GM23338 (cell line): ENCODE data around the gene PMM1. TPM values are rescaled to one million over a fixed set of nuclear protein-coding genes. Genes with fewer than 3 reads are reported as not detected.

Source experiments
- ATAC-seq: fragments of 200-7000 bp; cut with Tn5 transposase; 3 replicates; pipeline ENCODE4 v1.9.1; 2020
- DNase-seq: peaks from one replicate; pipeline ENCODE4 v3.0.0-alpha.2; 2015; ENCODE audit warnings: low spot score
- H2AFZ ChIP-seq: fragments of 200-600 bp; sonication (generic); 2 replicates; pipeline ENCODE4 v1.8.0; 2016; ENCODE audit warnings: antibody characterized with exemption, mild to moderate bottlenecking, moderate library complexity
- H3F3A ChIP-seq: fragments of 200-600 bp; sonication (generic); replicated peaks from 2 replicates; pipeline ENCODE4 v1.8.0; 2017; ENCODE audit warnings: antibody characterized with exemption, mixed run types, low read depth
- H3K27ac ChIP-seq: fragments of 200-600 bp; sonication (generic); 2 replicates; pipeline ENCODE4 v1.6.1; 2016; ENCODE audit warnings: low read depth
- H3K27me3 ChIP-seq: fragments of 200-600 bp; sonication (generic); 2 replicates; pipeline ENCODE4 v1.8.0; 2016; ENCODE audit warnings: mild to moderate bottlenecking, mixed run types, moderate library complexity; ENCODE audit not compliant: insufficient read depth
- H3K36me3 ChIP-seq: fragments of 200-600 bp; sonication (generic); 2 replicates; pipeline ENCODE4 v1.8.0; 2016; ENCODE audit warnings: mild to moderate bottlenecking; ENCODE audit not compliant: insufficient read depth
- H3K4me1 ChIP-seq: fragments of 200-600 bp; sonication (generic); 2 replicates; pipeline ENCODE4 v1.8.0; 2016; ENCODE audit warnings: mild to moderate bottlenecking, moderate library complexity; ENCODE audit not compliant: insufficient read depth
- H3K4me2 ChIP-seq: fragments of 200-600 bp; sonication (generic); 2 replicates; pipeline ENCODE4 v1.7.1; 2017; ENCODE audit warnings: mixed run types
- H3K4me3 ChIP-seq: fragments of 200-600 bp; sonication (generic); 2 replicates; pipeline ENCODE4 v1.6.1; 2016; ENCODE audit warnings: mixed run types
- H3K79me2 ChIP-seq: fragments of 200-600 bp; sonication (generic); replicated peaks from 2 replicates; pipeline ENCODE4 v1.8.0; 2017; ENCODE audit warnings: mild to moderate bottlenecking; ENCODE audit not compliant: insufficient read depth
- H3K9me2 ChIP-seq: fragments of 200-600 bp; sonication (generic); 2 replicates; pipeline ENCODE4 v1.8.0; 2017; ENCODE audit not compliant: insufficient read depth
- H4K20me1 ChIP-seq: fragments of 200-600 bp; sonication (generic); replicated peaks from 2 replicates; pipeline ENCODE4 v1.8.0; 2017; ENCODE audit warnings: mild to moderate bottlenecking; ENCODE audit not compliant: insufficient read depth
- H3K27ac Mint-ChIP-seq: 2 replicates; pipeline ENCODE4 v1.8.0; 2020; ENCODE audit warnings: inconsistent platforms, mild to moderate bottlenecking, moderate library complexity, mixed read lengths
- H3K27me3 Mint-ChIP-seq: 3 replicates; pipeline ENCODE4 v1.8.0; 2022; ENCODE audit warnings: low read depth, mild to moderate bottlenecking, moderate library complexity, mixed read lengths, inconsistent platforms; ENCODE audit not compliant: insufficient read depth, poor library complexity
- H3K36me3 Mint-ChIP-seq: 3 replicates; pipeline ENCODE4 v1.8.0; 2021; ENCODE audit warnings: low read depth, mild to moderate bottlenecking, inconsistent platforms, moderate library complexity, mixed read lengths
- H3K4me1 Mint-ChIP-seq: 3 replicates; pipeline ENCODE4 v1.8.0; 2020; ENCODE audit warnings: mild to moderate bottlenecking, inconsistent platforms, mixed read lengths
- H3K4me3 Mint-ChIP-seq: 3 replicates; pipeline ENCODE4 v1.8.0; 2021; ENCODE audit warnings: moderate library complexity, mild to moderate bottlenecking, inconsistent platforms, mixed read lengths
- H3K9me3 Mint-ChIP-seq: 3 replicates; pipeline ENCODE4 v1.8.0; 2020; ENCODE audit warnings: moderate library complexity, mild to moderate bottlenecking, inconsistent platforms, mixed read lengths
- CREB1 ChIP-seq: fragments of 250-450 bp; sonication (Bioruptor Pico); IDR thresholded peaks from 2 replicates; pipeline ENCODE4 v1.5.0; 2020; ENCODE audit warnings: low read depth, mild to moderate bottlenecking, moderate library complexity
- CTCF ChIP-seq, 2 experiments: fragments of 200-600 bp in 1 of 2; sonication (generic) in 1 of 2; conservative IDR thresholded peaks; 2 replicates each; pipeline versions ENCODE4 v1.5.1 to v1.6.1; 2016 to 2017; ENCODE audit warnings: antibody characterized with exemption in 2 of 2, low read depth in 2 of 2, mild to moderate bottlenecking in 2 of 2, moderate library complexity in 1 of 2
- ETS1 ChIP-seq: IDR thresholded peaks from 2 replicates; pipeline ENCODE4 v1.6.1; 2016; ENCODE audit warnings: antibody characterized with exemption
- EZH2 ChIP-seq: fragments of 200-600 bp; sonication (generic); IDR thresholded peaks from one replicate; pipeline ENCODE4 v1.8.0; 2017; ENCODE audit warnings: antibody characterized with exemption, mild to moderate bottlenecking, low read depth; ENCODE audit not compliant: unreplicated experiment
- EZH2phosphoT487 ChIP-seq: fragments of 200-600 bp; sonication (generic); IDR thresholded peaks from one replicate; pipeline ENCODE4 v1.8.1; 2018; ENCODE audit warnings: antibody characterized with exemption; ENCODE audit not compliant: unreplicated experiment
- JUNB ChIP-seq: IDR thresholded peaks from one replicate; pipeline ENCODE4 v1.6.1; 2016; ENCODE audit warnings: antibody characterized with exemption; ENCODE audit not compliant: unreplicated experiment
- NANOG ChIP-seq: IDR thresholded peaks from 2 replicates; pipeline ENCODE4 v1.6.1; 2016; ENCODE audit warnings: antibody characterized with exemption, borderline replicate concordance
- POLR2AphosphoS5 ChIP-seq: IDR thresholded peaks from 2 replicates; pipeline ENCODE4 v1.6.1; 2016; ENCODE audit warnings: antibody characterized with exemption, low read depth
- STAT1 ChIP-seq: IDR thresholded peaks from one replicate; pipeline ENCODE4 v1.6.1; 2016; ENCODE audit warnings: antibody characterized with exemption; ENCODE audit not compliant: unreplicated experiment
- ZNF114 ChIP-seq: fragments of 250-450 bp; sonication (Bioruptor Pico); IDR thresholded peaks from 2 replicates; pipeline ENCODE4 v1.5.0; 2020; ENCODE audit warnings: mild to moderate bottlenecking, moderate library complexity
- ZNF331 ChIP-seq: fragments of 250-450 bp; sonication (Bioruptor Pico); IDR thresholded peaks from 2 replicates; pipeline ENCODE4 v1.5.0; 2020; ENCODE audit warnings: low read depth, mild to moderate bottlenecking, moderate library complexity
- polyA plus RNA-seq: library from polyadenylated mRNA; unstranded; fragments of >200 nt; fragmentation: Nextera tagmentation; extraction: Ambion mirVana; gene quantifications from 2 replicates; pipeline ENCODE4 v1.2.1, GENCODE V29; 2016
- total RNA-seq: library from RNA; depleted of rRNA; stranded (reverse); fragments of >200 nt; shearing (Covaris generic); gene quantifications from 2 replicates; pipeline ENCODE4 v1.2.3, GENCODE V29; 2014
- TF ChIP-seq, protein P1 (sequence below): fragments of 250-450 bp; sonication (Bioruptor Pico); IDR thresholded peaks from 2 replicates; pipeline ENCODE4 v1.5.0; 2020; ENCODE audit warnings: mild to moderate bottlenecking, moderate library complexity
- TF ChIP-seq, protein P2 (sequence below): IDR thresholded peaks from one replicate; pipeline ENCODE4 v1.6.1; 2018; ENCODE audit warnings: antibody characterized with exemption; ENCODE audit not compliant: unreplicated experiment

The PMM1 gene
- total and polyA plus RNA-seq, 2 experiments from 2014 or later = 8.7 to 9.9 TPM

GRCh38 chr22:41555325-41555982, 34.2 kb downstream of the PMM1 start:
- Mint-ChIP-seq H3K9me3 (no peaks in the 10 kb centered on the region), H3K4me1 (peaks cover 24% of the 10 kb centered on the region), H3K36me3 (no peaks in the 10 kb centered on the region), H3K4me3 (no peak overlapping the region; the same call in 2 of the 3 replicates), H3K27me3 (peaks cover 12% of the 10 kb centered on the region), H3K27ac (no peak overlapping the region)
- no peak for TF ChIP-seq ETS1
- no peak for TF ChIP-seq ZNF331 (CRISPR knock-in tag)
- TF ChIP-seq JUNB = no peak
- TF ChIP-seq EZH2 = no peak
- TF ChIP-seq, protein P1, sequence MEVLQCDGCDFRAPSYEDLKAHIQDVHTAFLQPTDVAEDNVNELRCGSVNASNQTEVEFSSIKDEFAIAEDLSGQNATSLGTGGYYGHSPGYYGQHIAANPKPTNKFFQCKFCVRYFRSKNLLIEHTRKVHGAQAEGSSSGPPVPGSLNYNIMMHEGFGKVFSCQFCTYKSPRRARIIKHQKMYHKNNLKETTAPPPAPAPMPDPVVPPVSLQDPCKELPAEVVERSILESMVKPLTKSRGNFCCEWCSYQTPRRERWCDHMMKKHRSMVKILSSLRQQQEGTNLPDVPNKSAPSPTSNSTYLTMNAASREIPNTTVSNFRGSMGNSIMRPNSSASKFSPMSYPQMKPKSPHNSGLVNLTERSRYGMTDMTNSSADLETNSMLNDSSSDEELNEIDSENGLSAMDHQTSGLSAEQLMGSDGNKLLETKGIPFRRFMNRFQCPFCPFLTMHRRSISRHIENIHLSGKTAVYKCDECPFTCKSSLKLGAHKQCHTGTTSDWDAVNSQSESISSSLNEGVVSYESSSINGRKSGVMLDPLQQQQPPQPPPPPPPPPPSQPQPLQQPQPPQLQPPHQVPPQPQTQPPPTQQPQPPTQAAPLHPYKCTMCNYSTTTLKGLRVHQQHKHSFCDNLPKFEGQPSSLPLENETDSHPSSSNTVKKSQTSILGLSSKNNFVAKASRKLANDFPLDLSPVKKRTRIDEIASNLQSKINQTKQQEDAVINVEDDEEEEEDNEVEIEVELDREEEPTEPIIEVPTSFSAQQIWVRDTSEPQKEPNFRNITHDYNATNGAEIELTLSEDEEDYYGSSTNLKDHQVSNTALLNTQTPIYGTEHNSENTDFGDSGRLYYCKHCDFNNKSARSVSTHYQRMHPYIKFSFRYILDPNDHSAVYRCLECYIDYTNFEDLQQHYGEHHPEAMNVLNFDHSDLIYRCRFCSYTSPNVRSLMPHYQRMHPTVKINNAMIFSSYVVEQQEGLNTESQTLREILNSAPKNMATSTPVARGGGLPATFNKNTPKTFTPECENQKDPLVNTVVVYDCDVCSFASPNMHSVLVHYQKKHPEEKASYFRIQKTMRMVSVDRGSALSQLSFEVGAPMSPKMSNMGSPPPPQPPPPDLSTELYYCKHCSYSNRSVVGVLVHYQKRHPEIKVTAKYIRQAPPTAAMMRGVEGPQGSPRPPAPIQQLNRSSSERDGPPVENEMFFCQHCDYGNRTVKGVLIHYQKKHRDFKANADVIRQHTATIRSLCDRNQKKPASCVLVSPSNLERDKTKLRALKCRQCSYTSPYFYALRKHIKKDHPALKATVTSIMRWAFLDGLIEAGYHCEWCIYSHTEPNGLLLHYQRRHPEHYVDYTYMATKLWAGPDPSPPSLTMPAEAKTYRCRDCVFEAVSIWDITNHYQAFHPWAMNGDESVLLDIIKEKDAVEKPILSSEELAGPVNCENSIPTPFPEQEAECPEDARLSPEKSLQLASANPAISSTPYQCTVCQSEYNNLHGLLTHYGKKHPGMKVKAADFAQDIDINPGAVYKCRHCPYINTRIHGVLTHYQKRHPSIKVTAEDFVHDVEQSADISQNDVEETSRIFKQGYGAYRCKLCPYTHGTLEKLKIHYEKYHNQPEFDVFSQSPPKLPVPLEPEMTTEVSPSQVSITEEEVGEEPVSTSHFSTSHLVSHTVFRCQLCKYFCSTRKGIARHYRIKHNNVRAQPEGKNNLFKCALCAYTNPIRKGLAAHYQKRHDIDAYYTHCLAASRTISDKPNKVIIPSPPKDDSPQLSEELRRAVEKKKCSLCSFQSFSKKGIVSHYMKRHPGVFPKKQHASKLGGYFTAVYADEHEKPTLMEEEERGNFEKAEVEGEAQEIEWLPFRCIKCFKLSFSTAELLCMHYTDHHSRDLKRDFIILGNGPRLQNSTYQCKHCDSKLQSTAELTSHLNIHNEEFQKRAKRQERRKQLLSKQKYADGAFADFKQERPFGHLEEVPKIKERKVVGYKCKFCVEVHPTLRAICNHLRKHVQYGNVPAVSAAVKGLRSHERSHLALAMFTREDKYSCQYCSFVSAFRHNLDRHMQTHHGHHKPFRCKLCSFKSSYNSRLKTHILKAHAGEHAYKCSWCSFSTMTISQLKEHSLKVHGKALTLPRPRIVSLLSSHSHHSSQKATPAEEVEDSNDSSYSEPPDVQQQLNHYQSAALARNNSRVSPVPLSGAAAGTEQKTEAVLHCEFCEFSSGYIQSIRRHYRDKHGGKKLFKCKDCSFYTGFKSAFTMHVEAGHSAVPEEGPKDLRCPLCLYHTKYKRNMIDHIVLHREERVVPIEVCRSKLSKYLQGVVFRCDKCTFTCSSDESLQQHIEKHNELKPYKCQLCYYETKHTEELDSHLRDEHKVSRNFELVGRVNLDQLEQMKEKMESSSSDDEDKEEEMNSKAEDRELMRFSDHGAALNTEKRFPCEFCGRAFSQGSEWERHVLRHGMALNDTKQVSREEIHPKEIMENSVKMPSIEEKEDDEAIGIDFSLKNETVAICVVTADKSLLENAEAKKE (CRISPR knock-in tag) = no peak
- no peak for TF ChIP-seq STAT1
- no peak for TF ChIP-seq POLR2AphosphoS5
- no peak for TF ChIP-seq CTCF (conservative IDR thresholded peaks at IDR 0.05; ENCODE audit: low read depth in 2 of 2)
- no peak for TF ChIP-seq EZH2phosphoT487
- TF ChIP-seq, protein P2, sequence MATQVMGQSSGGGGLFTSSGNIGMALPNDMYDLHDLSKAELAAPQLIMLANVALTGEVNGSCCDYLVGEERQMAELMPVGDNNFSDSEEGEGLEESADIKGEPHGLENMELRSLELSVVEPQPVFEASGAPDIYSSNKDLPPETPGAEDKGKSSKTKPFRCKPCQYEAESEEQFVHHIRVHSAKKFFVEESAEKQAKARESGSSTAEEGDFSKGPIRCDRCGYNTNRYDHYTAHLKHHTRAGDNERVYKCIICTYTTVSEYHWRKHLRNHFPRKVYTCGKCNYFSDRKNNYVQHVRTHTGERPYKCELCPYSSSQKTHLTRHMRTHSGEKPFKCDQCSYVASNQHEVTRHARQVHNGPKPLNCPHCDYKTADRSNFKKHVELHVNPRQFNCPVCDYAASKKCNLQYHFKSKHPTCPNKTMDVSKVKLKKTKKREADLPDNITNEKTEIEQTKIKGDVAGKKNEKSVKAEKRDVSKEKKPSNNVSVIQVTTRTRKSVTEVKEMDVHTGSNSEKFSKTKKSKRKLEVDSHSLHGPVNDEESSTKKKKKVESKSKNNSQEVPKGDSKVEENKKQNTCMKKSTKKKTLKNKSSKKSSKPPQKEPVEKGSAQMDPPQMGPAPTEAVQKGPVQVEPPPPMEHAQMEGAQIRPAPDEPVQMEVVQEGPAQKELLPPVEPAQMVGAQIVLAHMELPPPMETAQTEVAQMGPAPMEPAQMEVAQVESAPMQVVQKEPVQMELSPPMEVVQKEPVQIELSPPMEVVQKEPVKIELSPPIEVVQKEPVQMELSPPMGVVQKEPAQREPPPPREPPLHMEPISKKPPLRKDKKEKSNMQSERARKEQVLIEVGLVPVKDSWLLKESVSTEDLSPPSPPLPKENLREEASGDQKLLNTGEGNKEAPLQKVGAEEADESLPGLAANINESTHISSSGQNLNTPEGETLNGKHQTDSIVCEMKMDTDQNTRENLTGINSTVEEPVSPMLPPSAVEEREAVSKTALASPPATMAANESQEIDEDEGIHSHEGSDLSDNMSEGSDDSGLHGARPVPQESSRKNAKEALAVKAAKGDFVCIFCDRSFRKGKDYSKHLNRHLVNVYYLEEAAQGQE = no peak
- TF ChIP-seq NANOG = no peak
- TF ChIP-seq CREB1 (CRISPR knock-in tag) = no peak
- no peak for TF ChIP-seq ZNF114 (CRISPR knock-in tag)
- Histone ChIP-seq H3K9me2 (no peaks in the 10 kb centered on the region), H3K4me3 (no peak overlapping the region), H3K36me3 (no peaks in the 10 kb centered on the region), H3K27me3 (no peaks in the 10 kb centered on the region), H3K27ac (no peak overlapping the region), H3K79me2 (no peaks in the 10 kb centered on the region), H2AFZ (no peak overlapping the region), H3K4me1 (no peaks in the 10 kb centered on the region; the same call in 1 of the 2 replicates), H4K20me1 (no peaks in the 10 kb centered on the region), H3F3A (0 out of 2 replicates have a peak, but pooled peaks cover 4% of the 10 kb centered on the region), H3K4me2 (no peak overlapping the region)
- no peak for DNase-seq
- no peak for ATAC-seq
